VCaP (cell line): Measurements from ENCODE around the gene ADRB1.

ENCODE experiments used
- H3K27ac ChIP-seq: fragments of 450-650 bp; 2 replicates; pipeline ENCODE4 v1.5.1; 2017
- CTCF ChIP-seq: fragments of 450-650 bp; conservative IDR thresholded peaks from 2 replicates; pipeline ENCODE4 v1.5.1; 2017; ENCODE audit warnings: mild to moderate bottlenecking, moderate library complexity

The ADRB1 gene

GRCh38 chr10:114021154-114021553 is 22.5 kb upstream of the ADRB1 start:
- TF ChIP-seq CTCF, result no peak
- no peak overlapping the region for H3K27ac ChIP-seq

- TF ChIP-seq CTCF, result no peak
- no peak overlapping the region for H3K27ac ChIP-seq
Observed at GRCh38 chr10:114021717-114022680, 21.7 kb upstream of the ADRB1 start.

- H3K27ac ChIP-seq, result no peak overlapping the region
- TF ChIP-seq CTCF, result no peak
Observed at GRCh38 chr10:114022766-114023597, 20.7 kb upstream of the ADRB1 start.

GRCh38 chr10:114024876-114025610 is 18.6 kb upstream of the ADRB1 start:
- no peak overlapping the region; the same call in 1 of the 2 replicates for H3K27ac ChIP-seq
- no peak for TF ChIP-seq CTCF

GRCh38 chr10:114025611-114026130 is 18.0 kb upstream of the ADRB1 start:
- H3K27ac ChIP-seq, result peak overlapping the region; percentile 75
- no peak for TF ChIP-seq CTCF

- no peak for TF ChIP-seq CTCF
- H3K27ac ChIP-seq, result peak overlapping the region; percentile 75
Observed at GRCh38 chr10:114026189-114027040, 17.3 kb upstream of the ADRB1 start.
